GM19351 (cell line): ENCODE measurements around the gene RIPK3.
"Not testable (repeated sequence)": the region's sequence is repeated elsewhere in the genome, so short reads cannot be mapped to it uniquely, and the experiment has no call there.

Experiments
- ATAC-seq: cut with Tn5 transposase; IDR thresholded peaks from one replicate; pipeline ENCODE4 v1.9.1; 2021; ENCODE audit warnings: mild to moderate bottlenecking, moderate library complexity; ENCODE audit not compliant: unreplicated experiment

RIPK3 gene

DNA sequence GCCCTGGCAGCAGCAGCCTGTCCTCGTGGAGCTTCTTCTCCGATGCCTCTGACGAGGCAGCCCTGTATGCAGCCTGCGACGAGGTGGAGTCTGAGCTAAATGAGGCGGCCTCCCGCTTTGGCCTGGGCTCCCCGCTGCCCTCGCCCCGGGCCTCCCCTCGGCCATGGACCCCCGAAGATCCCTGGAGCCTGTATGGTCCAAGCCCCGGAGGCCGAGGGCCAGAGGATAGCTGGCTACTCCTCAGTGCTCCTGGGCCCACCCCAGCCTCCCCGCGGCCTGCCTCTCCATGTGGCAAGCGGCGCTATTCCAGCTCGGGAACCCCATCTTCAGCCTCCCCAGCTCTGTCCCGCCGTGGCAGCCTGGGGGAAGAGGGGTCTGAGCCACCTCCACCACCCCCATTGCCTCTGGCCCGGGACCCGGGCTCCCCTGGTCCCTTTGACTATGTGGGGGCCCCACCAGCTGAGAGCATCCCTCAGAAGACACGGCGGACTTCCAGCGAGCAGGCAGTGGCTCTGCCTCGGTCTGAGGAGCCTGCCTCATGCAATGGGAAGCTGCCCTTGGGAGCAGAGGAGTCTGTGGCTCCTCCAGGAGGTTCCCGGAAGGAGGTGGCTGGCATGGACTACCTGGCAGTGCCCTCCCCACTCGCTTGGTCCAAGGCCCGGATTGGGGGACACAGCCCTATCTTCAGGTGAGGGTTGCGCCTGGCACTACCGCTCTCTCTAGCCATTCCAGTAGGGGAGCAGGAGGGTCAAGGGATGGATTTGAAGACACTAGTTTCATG lies 30.3 kb upstream of the RIPK3 start:
- no peak for ATAC-seq

DNA sequence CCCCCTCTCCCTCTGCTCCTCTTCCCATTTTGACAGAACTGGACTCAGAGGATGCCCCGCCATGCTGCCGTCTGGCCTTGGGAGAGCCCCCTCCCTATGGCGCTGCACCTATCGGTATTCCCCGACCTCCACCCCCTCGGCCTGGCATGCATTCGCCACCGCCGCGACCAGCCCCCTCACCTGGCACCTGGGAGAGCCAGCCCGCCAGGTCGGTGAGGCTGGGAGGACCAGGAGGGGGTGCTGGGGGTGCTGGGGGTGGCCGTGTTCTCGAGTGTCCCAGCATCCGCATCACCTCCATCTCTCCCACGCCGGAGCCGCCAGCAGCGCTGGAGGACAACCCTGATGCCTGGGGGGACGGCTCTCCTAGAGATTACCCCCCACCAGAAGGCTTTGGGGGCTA lies 29.7 kb upstream of the RIPK3 start:
- ATAC-seq, result no peak

GRCh38 chr14:24368562-24369252 lies 28.9 kb upstream of the RIPK3 start:
- ATAC-seq, result no peak

- no peak for ATAC-seq
Measured at GRCh38 chr14:24368212-24368561, 28.4 kb upstream of the RIPK3 start.

GRCh38 chr14:24367514-24368211 lies 27.9 kb upstream of the RIPK3 start, which contains the start of gene NFATC4:
Gene NFATC4, plus strand, starts transcription at chr14:24368184. Its CDS starts 157 bp downstream, at chr14:24368341.
- ATAC-seq, result no peak

- ATAC-seq, result peak; percentile 51
Measured at GRCh38 chr14:24366721-24367513, 27.1 kb upstream of the RIPK3 start.

DNA sequence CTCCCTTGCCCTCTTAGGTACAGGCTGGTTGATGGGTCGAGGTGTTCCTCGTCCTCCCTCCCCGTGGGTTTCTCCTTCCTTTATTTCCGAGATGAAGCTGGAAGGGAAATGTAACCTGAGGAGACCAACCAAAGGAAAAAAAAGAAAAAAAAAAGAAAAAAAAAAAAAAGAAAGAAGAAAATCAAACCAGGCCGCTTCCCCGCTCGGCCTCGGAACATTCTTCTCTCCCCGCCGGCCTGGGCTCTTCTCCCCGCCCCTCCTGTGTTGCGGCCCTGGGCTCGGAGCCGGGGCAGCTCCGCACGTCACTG lies 26.6 kb upstream of the RIPK3 start:
- no peak for ATAC-seq

GRCh38 chr14:24365600-24366412 lies 26.0 kb upstream of the RIPK3 start:
- peak; percentile 45 for ATAC-seq

DNA sequence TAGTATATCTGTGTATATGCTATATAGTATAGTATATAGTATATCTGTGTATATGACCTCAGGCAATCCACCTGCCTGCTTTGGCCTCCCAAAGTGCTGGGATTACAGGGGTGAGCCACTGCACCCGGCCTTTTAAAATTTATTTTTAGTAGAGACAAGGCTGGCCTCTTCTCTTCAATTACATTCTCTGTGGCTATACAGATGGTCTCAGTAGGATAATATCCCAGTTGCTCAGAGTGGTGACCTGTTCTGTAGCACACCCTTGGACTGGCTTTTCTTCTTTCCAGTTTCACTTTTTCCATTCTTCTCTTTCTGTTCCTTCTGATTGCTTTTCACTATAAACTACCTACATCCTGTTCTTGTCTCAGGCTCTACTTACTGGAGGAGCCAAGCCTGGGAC lies 25.1 kb upstream of the RIPK3 start:
- no peak for ATAC-seq

DNA sequence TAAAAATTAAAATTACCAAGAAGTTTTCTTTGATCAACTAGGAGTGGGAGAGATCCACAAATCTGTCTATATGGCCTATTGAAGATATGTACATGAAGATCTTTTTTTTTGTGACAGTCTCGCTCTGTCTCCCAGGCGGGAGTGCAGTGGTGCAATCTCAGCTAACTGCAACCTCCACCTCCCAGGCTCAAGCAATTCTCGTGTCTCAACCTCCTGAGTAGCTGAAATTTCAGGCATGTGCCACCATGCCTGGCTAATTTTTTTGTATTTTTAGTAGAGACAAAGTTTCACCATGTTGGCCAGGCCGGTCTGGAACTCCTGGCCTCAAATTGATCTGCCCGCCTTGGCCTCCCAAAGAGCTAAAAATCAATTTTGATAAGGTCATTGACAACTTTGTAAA lies 23.6 kb upstream of the RIPK3 start:
- no peak for ATAC-seq

GRCh38 chr14:24362241-24362960 lies 22.6 kb upstream of the RIPK3 start:
- no peak for ATAC-seq

DNA sequence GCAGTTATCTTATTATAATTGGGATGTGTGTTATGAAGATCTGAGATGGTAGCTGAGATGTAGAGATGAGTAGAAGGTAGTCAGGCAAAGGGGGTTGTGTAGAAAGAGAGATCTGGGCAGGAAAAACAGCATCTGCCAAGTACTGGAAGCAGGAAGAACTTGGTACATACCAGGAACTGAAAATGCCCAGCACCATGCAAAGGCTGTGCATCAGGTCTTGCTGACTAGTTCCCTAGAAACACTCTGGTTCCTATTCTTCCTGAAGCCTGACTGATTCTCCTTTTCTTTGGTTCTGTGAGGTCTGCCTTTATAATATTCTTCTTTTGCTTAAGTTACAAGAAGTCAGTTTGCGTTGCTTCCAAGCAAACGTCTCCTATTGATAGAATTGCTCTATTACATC lies 21.5 kb upstream of the RIPK3 start:
- ATAC-seq, result no peak

DNA sequence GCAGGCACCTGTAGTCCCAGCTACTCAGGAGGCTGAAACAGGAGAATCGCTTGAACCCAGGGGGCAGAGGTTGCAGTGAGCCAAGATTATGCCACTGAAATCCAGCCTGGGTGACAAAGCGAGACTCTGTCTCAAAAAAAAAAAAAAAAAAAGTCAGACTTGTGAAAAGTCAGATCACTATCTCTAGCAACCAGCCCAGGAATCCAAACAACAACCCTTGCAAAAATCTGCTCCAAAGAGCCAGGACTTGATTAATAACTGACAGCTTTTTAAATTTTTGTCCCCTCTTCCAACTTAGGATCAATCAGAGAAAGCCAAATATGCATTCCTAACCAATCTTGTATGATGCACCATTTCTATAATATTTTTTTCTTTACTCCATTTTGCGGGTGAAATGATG lies 20.5 kb upstream of the RIPK3 start:
- no peak for ATAC-seq

DNA sequence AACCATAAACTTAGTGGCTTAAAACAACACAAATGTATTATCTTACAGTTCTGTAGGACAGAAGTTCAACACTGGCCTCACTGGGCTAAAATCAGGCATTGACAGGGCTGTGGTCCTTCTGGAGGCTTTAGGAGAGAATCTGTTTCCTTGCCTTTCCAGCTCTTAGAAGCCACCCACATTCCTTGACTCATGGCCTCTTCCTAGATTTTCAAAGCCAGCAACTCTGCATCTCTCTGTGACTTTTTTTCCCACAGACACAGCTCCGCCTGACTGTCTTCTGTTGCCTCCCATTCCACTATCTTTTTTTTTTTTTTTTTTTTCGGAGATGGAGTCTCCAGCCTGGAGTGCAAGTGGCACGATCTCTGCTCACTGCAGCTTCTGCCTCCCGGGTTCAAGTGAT lies 16.4 kb upstream of the RIPK3 start:
- ATAC-seq, result no peak

- ATAC-seq, result no peak
Measured at GRCh38 chr14:24355009-24355408, 15.2 kb upstream of the RIPK3 start.

- ATAC-seq, result not testable (repeated sequence)
Measured at GRCh38 chr14:24354482-24354825, 14.7 kb upstream of the RIPK3 start.

DNA sequence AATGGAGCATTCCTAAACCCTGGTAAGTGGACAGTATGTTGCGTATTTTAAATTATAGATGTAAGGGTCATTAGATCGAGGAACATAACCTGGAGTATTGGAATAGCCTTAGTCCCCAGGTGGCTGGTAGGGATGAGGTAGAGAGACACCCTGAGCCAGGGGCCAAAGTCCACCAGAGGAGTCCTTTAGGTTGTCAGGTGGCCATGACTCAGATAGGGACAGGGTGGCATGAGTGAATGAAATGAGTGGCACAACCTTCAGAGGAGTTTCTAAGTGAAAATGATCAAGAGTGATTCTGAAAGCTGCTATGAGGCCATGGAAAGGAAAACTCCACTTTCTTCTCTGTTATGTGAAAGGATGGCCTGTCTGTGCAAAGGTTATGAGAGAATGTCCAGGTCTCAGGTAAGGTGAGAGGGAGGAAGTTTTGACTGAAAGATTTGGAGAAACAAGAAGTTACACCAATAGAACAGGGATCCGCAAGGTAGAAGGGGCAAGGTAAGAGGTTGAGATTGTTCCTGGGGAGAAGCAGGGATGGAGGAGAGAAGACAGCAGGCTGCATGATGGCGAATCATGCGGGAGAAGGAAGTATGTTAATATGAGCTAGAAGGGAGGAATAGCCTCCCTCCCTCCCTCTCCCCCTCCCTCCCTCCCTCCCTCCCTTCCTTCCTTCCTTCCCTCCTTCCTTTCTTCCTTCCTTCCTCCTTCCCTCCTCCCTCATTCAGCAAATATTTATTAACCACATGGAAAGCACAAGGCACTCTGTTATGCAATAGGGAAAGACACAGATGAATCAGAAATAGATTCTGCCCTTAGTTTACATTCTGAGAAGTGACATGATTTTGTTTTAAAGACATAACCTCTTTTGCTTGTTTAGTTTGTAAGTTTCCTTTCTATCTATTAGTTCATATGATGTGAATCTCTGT lies 14.0 kb upstream of the RIPK3 start:
- ATAC-seq, result no peak

- ATAC-seq, result no peak
Measured at GRCh38 chr14:24351517-24351916, 11.7 kb upstream of the RIPK3 start.

DNA sequence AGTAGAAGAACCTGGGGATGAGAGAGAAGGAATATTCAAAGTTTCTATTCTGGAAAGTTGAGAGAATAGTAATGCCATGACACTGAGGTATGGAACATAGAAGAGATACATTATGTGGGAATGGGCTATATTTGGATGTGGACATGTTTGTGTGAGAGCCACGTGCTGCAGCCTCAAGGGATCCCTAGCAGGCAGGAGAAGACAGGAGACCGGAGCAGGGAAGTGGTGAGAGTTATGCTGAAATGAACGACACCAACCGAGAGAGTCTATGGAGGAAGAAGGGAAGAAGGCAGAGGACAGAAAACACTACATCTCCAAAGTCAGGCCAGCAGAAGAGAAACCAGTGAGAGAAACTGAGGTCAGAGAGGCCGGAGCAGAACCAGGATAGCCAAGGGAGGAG lies 10.0 kb upstream of the RIPK3 start:
- ATAC-seq, result no peak
